Activated naive CD8-positive, alpha-beta T cell treated with anti-CD3 and anti-CD28 coated beads for 36 hours (primary cell): ENCODE data around the gene FAM185A. TPM values are rescaled to one million over a fixed set of nuclear protein-coding genes. Genes with fewer than 3 reads are reported as not detected.
"Not testable (repeated sequence)": the region's sequence is repeated elsewhere in the genome, so short reads cannot be mapped to it uniquely, and the experiment has no call there.

ENCODE experiments used
- DNase-seq: peaks from one replicate; pipeline ENCODE4 v3.0.0; 2021
- H3K27ac Mint-ChIP-seq: one replicate; pipeline ENCODE4 v1.8.0; 2022; ENCODE audit warnings: mild to moderate bottlenecking, moderate library complexity, mixed read lengths
- H3K27me3 Mint-ChIP-seq: one replicate; pipeline ENCODE4 v1.8.0; 2022; ENCODE audit warnings: mild to moderate bottlenecking, mixed read lengths
- H3K36me3 Mint-ChIP-seq: one replicate; pipeline ENCODE4 v1.8.0; 2021; ENCODE audit warnings: mild to moderate bottlenecking, mixed read lengths
- H3K4me1 Mint-ChIP-seq: one replicate; pipeline ENCODE4 v1.8.0; 2021; ENCODE audit warnings: mixed read lengths
- H3K4me3 Mint-ChIP-seq: one replicate; pipeline ENCODE4 v1.8.0; 2022; ENCODE audit warnings: mild to moderate bottlenecking, moderate library complexity, mixed read lengths
- H3K9me3 Mint-ChIP-seq: one replicate; pipeline ENCODE4 v1.8.0; 2022; ENCODE audit warnings: mixed read lengths
- total RNA-seq, 2 experiments: library from RNA; stranded (reverse); gene quantifications; one replicate each; pipeline ENCODE4 v1.2.3, GENCODE V29; 2021

FAM185A gene
- total RNA-seq, 2 experiments from 2014 or later, result 10.0 to 10.2 TPM

DNA sequence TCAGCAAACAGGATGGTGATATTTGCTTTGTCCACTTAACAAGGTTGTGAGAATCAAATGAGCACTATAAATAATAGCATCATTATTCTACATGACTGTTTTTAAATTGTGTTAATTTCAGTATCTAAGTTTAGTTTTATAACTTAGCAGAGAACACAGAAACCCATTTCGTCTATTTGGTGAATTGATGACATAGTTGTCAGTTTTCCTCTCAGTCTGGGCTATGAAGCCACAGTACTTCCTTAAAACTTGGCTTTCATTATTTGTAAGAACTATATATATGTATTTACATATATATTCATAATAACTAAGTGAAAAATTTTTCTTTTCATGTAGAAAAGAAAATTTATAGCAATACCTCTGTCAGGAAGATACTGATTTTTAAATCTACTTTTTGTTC lies 11.1 kb downstream of the FAM185A start:
- H3K27ac Mint-ChIP-seq, H3K4me1 Mint-ChIP-seq, H3K9me3 Mint-ChIP-seq, H3K36me3 Mint-ChIP-seq, H3K4me3 Mint-ChIP-seq, DNase-seq, H3K27me3 Mint-ChIP-seq: not testable (repeated sequence)

- H3K27me3 Mint-ChIP-seq, H3K9me3 Mint-ChIP-seq, H3K4me1 Mint-ChIP-seq, H3K36me3 Mint-ChIP-seq, H3K4me3 Mint-ChIP-seq, H3K27ac Mint-ChIP-seq, DNase-seq: not testable (repeated sequence)
These were observed 12.4 kb downstream of the FAM185A start for GRCh38 chr7:102761234-102761633.

DNA sequence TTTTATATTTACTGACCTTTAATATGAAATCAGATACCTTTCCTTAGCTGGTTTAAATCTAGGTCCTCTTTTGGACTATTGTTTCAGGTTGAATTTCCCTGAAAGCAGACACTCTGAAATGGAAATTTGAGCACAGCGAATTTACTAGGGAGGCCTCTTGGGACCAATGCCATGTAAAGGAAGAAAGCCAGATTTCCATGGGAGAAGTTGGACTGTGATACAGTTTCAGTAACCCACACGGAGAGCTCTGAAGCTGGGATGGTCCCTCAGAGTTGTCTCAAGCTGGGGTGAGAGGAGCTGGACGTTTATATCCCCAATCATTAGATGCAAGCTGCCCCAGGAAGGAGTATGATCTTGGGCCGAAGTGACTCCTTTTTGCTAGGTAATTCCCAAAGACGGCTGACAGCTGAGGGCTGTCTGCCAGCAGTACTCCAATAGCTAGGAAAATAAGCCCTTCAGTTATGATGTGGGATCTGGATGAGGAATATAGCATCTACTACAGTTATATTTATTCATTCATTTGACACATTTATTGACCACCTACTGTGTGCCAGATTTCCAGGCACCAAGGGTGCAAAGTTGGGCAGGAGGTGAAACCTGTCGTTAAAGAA lies 14.6 kb downstream of the FAM185A start:
- not testable (repeated sequence) for H3K27ac Mint-ChIP-seq, H3K4me3 Mint-ChIP-seq, DNase-seq, H3K36me3 Mint-ChIP-seq, H3K4me1 Mint-ChIP-seq, H3K9me3 Mint-ChIP-seq, H3K27me3 Mint-ChIP-seq

DNA sequence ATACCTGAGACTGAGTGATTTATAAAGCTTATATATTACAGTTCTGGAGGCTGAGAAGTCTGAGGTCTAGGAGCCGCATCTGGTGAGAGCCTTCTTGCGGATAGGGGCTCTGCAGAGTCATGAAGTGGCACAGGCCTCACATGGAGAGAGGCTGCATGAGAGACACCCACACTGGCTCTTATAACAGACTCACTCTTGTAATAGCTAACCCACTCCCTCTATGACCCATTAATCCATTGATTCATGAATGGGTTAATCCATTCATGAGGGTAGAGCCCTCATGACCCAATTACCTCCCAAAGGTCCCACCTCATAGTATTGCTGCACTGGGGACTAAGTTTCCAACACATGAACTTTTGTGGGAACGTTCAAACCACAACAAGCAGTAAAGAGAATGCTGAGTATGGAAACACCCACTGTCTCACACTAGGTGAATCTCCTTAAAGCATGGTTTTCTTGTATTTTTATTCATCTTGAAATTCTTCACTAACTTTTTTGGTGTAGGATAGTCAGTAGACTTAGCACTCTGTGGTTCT lies 20.9 kb downstream of the FAM185A start:
- not testable (repeated sequence) for H3K27me3 Mint-ChIP-seq, H3K4me1 Mint-ChIP-seq, H3K27ac Mint-ChIP-seq, H3K4me3 Mint-ChIP-seq, DNase-seq, H3K9me3 Mint-ChIP-seq, H3K36me3 Mint-ChIP-seq

DNA sequence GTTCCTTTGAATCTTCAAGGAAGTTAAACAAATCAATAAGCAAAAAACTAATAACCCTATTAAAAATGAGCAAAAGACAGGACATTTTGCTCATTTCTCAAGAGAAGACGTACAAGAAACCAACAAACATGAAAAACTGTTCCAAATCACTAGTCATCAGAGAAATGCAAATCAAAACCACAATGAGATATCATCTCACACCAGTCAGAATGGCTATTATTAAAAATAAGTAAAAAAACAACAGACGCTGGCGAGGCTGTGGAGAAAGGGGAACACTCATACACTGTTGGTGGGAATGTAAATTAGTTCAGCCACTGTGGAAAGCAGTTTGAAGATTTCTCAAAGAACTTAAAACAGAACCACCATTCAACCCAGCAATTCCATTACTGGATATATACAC lies 21.7 kb downstream of the FAM185A start:
- H3K9me3 Mint-ChIP-seq, DNase-seq, H3K4me3 Mint-ChIP-seq, H3K36me3 Mint-ChIP-seq, H3K27ac Mint-ChIP-seq, H3K4me1 Mint-ChIP-seq, H3K27me3 Mint-ChIP-seq: not testable (repeated sequence)

- peaks cover 14% of the 10 kb centered on the region for H3K36me3 Mint-ChIP-seq
These were observed 27.4 kb downstream of the FAM185A start for GRCh38 chr7:102776217-102776616.

DNA sequence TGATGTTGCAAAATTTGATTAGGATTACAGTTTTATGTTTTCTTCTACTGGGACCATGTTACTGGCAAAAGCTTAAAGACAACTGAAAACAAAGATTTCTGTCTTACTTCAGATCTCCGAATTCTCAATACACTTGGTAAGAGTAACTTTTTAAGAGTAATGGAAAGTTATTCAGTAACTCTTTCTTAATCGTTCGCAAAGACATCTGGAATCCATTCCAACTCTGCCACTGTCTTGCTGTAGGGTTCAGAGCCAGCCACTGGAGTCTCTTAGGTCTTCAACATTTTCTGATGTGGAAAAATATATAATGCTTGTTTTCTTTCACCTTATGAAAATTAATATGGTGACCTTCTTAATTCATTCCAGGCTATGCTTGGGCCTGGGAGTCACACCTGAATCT lies 29.9 kb downstream of the FAM185A start:
- H3K4me1 Mint-ChIP-seq, H3K27me3 Mint-ChIP-seq, H3K9me3 Mint-ChIP-seq, H3K4me3 Mint-ChIP-seq, H3K27ac Mint-ChIP-seq, DNase-seq: not testable (repeated sequence)
- peaks cover 21% of the 10 kb centered on the region for H3K36me3 Mint-ChIP-seq

More at GRCh38 chr7:102776217-102776616, 27.4 kb downstream of the FAM185A start:
- H3K9me3 Mint-ChIP-seq, H3K4me3 Mint-ChIP-seq, H3K27me3 Mint-ChIP-seq, DNase-seq, H3K27ac Mint-ChIP-seq, H3K4me1 Mint-ChIP-seq: not testable (repeated sequence)

DNA sequence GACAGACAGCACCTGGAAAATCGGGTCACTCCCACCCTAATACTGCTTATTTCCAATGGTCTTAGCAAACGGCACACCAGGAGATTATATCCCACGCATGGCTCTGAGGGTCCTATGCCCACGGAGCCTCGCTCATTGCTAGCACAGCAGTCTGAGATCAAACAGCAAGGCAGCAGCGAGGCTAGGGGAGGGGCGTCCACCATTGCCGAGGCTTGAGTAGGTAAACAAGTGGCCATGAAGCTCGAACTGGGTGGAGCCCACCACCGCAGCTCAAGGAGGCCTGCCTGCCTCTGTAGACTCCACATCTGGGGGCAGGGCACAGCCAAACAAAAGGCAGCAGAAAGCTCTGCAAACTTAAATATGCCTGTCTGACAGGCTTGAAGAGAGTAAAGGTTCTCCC lies 32.1 kb downstream of the FAM185A start:
- not testable (repeated sequence) for H3K4me3 Mint-ChIP-seq, H3K27me3 Mint-ChIP-seq, DNase-seq, H3K27ac Mint-ChIP-seq, H3K9me3 Mint-ChIP-seq, H3K4me1 Mint-ChIP-seq
- H3K36me3 Mint-ChIP-seq, result peaks cover 21% of the 10 kb centered on the region

- not testable (repeated sequence) for H3K36me3 Mint-ChIP-seq, DNase-seq, H3K9me3 Mint-ChIP-seq, H3K27me3 Mint-ChIP-seq, H3K27ac Mint-ChIP-seq, H3K4me3 Mint-ChIP-seq, H3K4me1 Mint-ChIP-seq
These were observed 40.0 kb downstream of the FAM185A start for GRCh38 chr7:102788770-102789169.

- not testable (repeated sequence) for H3K4me1 Mint-ChIP-seq, DNase-seq, H3K27ac Mint-ChIP-seq, H3K27me3 Mint-ChIP-seq, H3K9me3 Mint-ChIP-seq, H3K4me3 Mint-ChIP-seq
- H3K36me3 Mint-ChIP-seq, result peaks cover 15% of the 10 kb centered on the region
These were observed 41.7 kb downstream of the FAM185A start for GRCh38 chr7:102790364-102791100.

GRCh38 chr7:102791367-102791766 lies 42.6 kb downstream of the FAM185A start:
- DNase-seq, H3K9me3 Mint-ChIP-seq, H3K4me1 Mint-ChIP-seq, H3K4me3 Mint-ChIP-seq, H3K27ac Mint-ChIP-seq, H3K27me3 Mint-ChIP-seq: not testable (repeated sequence)
- peaks cover 20% of the 10 kb centered on the region for H3K36me3 Mint-ChIP-seq

DNA sequence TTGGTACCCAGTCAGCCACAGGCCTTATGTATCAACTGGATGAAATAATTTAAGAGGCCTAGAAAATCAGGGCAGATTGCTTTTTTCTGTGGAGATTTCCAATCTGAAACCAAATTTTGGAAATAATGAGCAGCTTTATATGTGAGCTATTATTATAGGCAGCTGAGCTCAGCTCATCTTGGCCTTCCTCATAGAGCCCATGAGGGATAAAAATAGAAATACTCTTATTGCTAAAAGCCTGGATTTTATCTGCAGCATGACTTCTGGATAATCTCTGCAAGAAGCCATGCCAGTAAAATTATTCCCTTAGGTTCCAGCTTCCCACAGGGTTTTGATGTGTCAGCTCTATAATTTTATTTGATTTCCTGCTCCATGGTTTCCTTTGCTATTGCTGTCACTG lies 43.0 kb downstream of the FAM185A start:
- not testable (repeated sequence) for H3K4me1 Mint-ChIP-seq, H3K9me3 Mint-ChIP-seq, H3K4me3 Mint-ChIP-seq, H3K27ac Mint-ChIP-seq, H3K27me3 Mint-ChIP-seq, DNase-seq
- peaks cover 24% of the 10 kb centered on the region for H3K36me3 Mint-ChIP-seq

GRCh38 chr7:102794567-102794966 lies 45.8 kb downstream of the FAM185A start:
- not testable (repeated sequence) for H3K4me3 Mint-ChIP-seq, DNase-seq, H3K9me3 Mint-ChIP-seq, H3K27me3 Mint-ChIP-seq, H3K4me1 Mint-ChIP-seq, H3K27ac Mint-ChIP-seq
- H3K36me3 Mint-ChIP-seq, result peaks cover 30% of the 10 kb centered on the region

DNA sequence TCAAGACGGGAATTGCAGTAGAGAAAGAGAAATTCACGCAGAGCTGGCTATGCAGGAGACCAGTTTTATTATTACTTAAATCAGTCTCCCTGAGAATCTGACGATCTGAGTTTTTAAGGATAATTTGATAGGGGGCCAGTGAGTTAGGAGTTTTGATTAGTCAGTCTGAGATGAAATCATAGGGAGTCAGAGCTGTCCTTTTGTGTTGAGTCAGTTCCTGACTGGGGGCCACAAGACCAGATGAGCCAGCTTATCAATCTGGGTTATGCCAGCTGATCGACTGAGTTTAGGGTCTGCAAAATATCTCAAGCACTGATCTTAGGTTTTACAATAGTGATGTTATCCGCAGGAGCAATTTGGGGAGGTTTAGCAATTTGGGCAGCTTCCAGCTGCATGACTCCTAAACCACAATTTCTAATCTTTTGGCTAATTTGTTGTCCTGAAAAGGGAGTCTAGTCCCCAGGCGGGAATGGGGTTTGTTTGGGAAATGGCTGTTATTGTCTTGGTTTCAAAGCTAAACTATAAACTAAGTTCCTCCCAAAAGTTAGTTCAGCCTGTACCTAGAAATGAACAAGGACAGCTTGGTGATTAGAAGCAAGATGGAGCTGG lies 47.3 kb downstream of the FAM185A start:
- not testable (repeated sequence) for H3K27me3 Mint-ChIP-seq, H3K9me3 Mint-ChIP-seq, H3K4me1 Mint-ChIP-seq, DNase-seq, H3K27ac Mint-ChIP-seq, H3K4me3 Mint-ChIP-seq
- peaks cover 31% of the 10 kb centered on the region for H3K36me3 Mint-ChIP-seq

GRCh38 chr7:102806613-102807012 lies 57.8 kb downstream of the FAM185A start:
- Mint-ChIP-seq H3K4me1 (no peaks in the 10 kb centered on the region), H3K4me3 (no peak overlapping the region)

GRCh38 chr7:102810916-102811315 lies 62.1 kb downstream of the FAM185A start:
- Mint-ChIP-seq H3K36me3 (peaks cover 14% of the 10 kb centered on the region), H3K27me3 (no peaks in the 10 kb centered on the region), H3K27ac (no peak overlapping the region), H3K9me3 (no peaks in the 10 kb centered on the region), H3K4me3 (no peak overlapping the region), H3K4me1 (peaks cover 4% of the 10 kb centered on the region)
- DNase-seq, result no peak

More at GRCh38 chr7:102806613-102807012, 57.8 kb downstream of the FAM185A start:
- H3K36me3 Mint-ChIP-seq, result peaks cover 14% of the 10 kb centered on the region
- H3K9me3 Mint-ChIP-seq, result peaks cover 8% of the 10 kb centered on the region
- H3K27ac Mint-ChIP-seq, result no peak overlapping the region
- DNase-seq, result no peak
- no peaks in the 10 kb centered on the region for H3K27me3 Mint-ChIP-seq
